ENCODE measurements around the gene COL27A1.

GRCh38 chr9:114301798-114302565, 146.6 kb downstream of the COL27A1 start:
- TF ChIP-seq POLR2A (conservative IDR thresholded peaks at IDR 0.05) (no peak), MYC (IDR thresholded peaks at IDR 0.05; ENCODE audit: low read depth, low read length) (no peak), MYC (CRISPR knock-in tag; IDR thresholded peaks at IDR 0.05; ENCODE audit: borderline replicate concordance, low read depth) (no peak), TAF1 (IDR thresholded peaks at IDR 0.05; ENCODE audit: control insufficient read depth, extremely low read depth, insufficient read depth, low read length, severe bottlenecking) (no peak), GABPB1 (CRISPR knock-in tag; IDR thresholded peaks at IDR 0.05) (no peak), CREB1 (IDR thresholded peaks at IDR 0.05) (no peak), CREB1 (CRISPR knock-in tag; IDR thresholded peaks at IDR 0.05) (no peak), RCOR1 (IDR thresholded peaks at IDR 0.05; ENCODE audit: borderline replicate concordance in 1 of 2, low read depth in 2 of 2, low read length in 2 of 2) (no peak), RNF2 (IDR thresholded peaks at IDR 0.05) (no peak)

Data from K562 (cell line).